Posterior cingulate gyrus (tissue), 11 donors: ENCODE measurements around the gene ARMC7.
"Not testable (repeated sequence)": the region's sequence is repeated elsewhere in the genome, so short reads cannot be mapped to it uniquely, and the experiment has no call there.

Experiments used
- DNase-seq, 10 donors: peaks; one replicate each; pipeline versions ENCODE4 v3.0.0 to v3.0.0-alpha.2; 2020 to 2021; ENCODE audit warnings: mixed read lengths in 3 of 10
- intact Hi-C: fragments of 100-400 bp; cut with DNase I; formaldehyde crosslinking; loops from one replicate; pipeline ENCODE4 v1.15.1; 2023

The ARMC7 gene

DNA sequence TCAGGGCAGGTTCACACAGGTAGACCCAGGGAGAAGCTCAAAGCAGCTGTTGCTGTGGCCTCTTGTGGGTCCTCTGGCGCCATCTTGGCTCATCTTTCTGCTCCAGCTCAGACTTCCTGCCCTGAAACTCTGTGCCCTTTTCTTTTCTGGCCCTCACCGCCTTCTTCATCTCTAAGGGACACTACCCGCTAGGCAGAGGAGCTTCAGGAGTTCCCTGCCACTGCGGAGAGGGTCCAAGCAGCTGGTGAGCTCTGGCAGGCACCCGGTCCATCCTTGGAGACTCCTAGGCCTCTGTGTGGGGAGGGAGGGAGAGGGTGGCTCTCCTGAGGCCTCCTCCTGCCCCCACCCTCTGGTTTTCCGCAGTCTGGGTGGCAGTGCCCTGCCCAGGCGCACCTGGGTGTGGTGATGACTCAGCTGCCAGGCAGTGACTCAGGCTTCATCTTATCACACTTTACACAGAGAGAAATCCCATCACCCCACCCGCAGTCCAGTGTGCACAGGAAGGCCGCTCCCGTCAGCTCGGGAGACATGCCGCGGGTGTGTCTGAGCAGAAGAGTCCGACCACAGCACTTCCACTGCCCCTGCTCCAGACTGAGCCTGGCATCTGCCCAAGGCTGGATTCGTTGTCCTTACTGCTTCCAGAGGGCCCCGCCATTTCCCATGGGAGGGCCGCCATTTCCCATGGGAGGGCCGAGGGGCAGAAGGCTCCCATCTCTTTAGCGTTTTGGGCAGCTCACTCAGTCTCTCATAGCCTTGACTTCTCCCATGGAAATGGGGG, 14.5 kb downstream of the ARMC7 start:
- DNase-seq: peak in 6 of 10 donors; percentile 19 to 86 (median 58)
- intact Hi-C loops: no loop called here

DNA sequence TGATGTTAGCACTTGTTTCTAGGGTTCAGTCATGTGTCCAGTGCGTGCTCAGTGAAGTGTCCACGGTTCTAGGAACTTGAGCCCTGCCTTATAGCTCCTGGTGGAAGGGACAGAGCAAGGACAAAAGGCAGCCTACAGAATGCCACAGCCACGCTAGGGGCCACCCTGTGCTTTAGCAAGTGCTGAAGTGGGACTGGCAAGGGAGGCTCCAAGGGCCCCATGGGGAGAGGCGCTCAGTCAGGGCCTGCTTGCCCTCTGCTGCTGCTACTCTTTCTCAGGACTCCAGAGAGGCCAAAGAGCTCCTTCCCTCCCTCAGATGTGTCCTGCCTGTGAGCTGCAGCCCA, 15.0 kb downstream of the ARMC7 start:
- peak in 2 of 10 donors; percentile 39 to 41 for DNase-seq
- intact Hi-C loops: no loop called here

DNA sequence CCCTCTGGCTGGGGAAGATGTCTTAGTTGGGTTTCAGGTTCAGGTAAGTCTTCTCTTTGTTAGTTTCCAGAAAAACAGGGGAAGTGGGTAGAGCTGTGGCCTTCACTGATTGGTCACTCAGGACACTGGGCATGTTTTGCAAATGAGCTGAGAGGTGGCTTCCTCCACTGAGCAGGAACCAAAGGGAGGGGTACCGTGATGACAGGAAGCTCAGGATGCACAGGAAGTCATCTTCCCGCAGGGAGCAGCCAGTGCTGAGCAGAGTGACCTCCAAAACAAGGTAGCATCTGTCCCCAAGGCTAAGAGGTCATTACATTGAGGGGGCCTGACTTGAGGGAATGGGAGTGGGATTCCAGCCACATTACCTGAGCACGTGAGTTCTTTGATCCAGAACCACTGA, 16.2 kb downstream of the ARMC7 start:
- intact Hi-C loops: no loop called here
- DNase-seq: peak in 2 of 10 donors; percentile 23 to 28

DNA sequence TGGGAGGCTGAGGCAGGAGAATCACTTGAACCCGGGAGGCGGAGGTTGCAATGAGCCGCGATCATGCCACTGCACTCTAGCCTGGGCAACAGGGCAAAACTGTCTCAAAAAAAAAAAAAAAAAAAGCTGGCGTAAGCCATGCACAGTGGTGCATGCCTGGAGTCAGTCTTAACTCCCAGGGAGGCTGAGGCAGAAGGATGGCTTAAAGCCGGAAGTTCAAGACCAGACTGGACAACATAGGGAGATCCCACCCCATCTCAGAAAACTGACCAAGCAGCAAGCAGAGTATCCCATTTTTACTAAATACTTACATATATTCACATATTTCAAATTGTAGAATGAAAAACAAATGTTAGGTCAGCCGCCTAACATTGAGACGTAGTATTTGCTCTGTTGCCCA, 17.2 kb downstream of the ARMC7 start:
- intact Hi-C loops: no loop called here
- peak in 1 of 10 donors; percentile 40 for DNase-seq

DNA sequence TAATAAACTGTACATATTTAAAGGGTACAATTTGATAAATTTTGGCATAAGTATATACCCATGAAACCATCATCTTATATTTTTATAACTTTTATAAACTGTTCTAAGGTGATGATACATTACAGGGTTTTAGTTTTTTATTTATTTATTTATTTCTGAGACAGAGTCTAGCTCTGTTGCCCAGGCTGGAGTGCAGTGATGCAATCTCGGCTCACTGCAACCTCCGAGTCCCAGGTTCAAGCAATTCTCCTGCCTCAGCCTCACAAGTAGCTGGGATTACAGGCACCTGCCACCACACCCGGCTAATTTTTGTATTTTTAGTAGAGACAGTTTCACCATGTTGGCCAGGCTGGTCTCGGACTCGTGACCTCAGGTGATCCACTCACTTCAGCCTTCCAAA, 18.2 kb downstream of the ARMC7 start:
- DNase-seq, intact Hi-C loops: not testable (repeated sequence)

DNA sequence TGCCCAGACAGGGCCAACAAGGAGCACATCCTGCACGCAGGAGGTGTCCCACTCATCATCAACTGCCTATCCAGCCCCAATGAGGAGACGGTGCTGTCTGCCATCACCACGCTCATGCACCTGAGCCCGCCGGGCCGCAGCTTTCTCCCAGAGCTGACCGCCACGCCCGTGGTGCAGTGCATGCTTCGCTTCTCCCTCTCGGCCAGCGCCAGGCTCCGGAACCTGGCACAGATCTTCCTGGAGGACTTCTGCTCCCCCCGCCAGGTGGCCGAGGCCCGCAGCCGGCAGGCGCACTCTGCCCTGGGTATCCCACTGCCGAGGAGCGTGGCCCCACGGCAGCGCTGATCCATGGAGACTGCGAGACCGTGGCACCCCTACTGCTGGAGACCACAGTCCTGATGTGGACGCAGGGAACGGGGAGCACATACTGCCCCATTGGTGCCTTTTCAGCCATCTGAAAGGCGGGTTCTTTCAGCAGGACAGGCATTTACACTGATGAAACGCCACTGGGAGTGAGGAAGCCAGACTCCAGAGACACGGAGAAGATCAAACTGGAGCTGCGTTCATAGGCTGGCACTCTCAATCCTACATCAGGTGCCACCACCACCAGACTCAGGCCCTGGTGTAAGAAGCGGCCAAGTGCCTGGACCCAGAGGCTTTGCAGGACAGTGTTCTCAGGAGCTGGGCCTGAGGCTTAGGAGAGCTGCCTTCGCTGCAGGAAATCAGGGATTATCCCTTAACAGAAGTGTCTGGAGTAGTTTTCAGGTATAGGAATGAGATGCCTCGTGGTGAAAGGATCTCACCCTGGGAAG, 19.1 kb downstream of the ARMC7 start:
- DNase-seq: peak in 3 of 10 donors; percentile 37 to 77 (median 72)
- intact Hi-C loops: no loop called here

DNA sequence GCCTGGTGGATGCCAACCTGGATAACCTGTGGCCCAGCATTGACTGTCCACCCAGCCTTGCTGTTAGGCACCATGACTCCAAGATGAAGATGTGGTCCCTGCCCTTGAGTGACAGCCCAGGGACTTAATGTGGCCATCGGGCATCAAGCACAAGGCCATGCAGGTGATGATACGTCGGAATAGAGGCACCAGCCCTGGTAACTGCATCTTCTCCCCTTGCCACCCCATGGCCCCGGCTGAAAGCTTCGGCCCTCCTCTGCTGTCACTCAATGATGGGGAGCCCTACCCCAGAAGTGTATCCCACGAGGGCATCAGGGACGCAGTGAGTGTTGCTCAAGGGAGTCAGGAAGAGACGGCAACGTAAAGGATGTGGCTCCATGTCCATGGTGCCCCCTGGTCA, 19.8 kb downstream of the ARMC7 start:
- intact Hi-C loops: no loop called here
- peak in 3 of 10 donors; percentile 23 to 54 (median 50) for DNase-seq

DNA sequence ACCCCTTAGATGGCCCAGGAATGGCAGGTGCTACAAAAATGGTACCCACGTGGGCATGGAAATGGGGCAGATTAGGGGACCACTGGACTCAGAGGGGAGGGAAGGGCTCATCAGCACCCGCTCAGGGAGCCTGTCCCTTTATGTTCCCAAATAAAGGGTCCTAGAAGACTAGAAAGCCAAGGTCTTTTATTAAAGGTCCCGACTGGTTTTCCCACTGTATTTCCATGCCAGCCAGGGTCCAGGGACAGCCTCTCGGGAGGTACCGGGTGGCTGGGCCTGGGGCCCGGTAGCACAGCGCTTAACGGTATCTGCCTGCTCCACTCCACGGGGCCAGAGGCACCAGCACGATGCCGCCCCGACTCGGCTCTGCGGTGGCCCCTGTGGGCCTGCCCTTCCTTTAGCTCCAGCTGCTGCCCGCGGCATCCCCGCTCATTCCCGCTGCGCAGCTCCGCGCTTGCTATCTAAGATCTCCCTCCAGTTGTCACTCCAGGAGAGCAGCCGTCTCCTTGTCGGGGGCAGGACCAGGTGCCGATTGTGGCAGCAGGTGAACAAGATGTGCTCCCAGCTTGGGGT, 20.4 kb downstream of the ARMC7 start:
- DNase-seq: peak in 2 of 10 donors; percentile 73 to 82
- intact Hi-C loops: loop anchor here (2.0 kb wide), 1 partner anchor 15 kb away; no protein-coding TSS in a partner anchor

DNA sequence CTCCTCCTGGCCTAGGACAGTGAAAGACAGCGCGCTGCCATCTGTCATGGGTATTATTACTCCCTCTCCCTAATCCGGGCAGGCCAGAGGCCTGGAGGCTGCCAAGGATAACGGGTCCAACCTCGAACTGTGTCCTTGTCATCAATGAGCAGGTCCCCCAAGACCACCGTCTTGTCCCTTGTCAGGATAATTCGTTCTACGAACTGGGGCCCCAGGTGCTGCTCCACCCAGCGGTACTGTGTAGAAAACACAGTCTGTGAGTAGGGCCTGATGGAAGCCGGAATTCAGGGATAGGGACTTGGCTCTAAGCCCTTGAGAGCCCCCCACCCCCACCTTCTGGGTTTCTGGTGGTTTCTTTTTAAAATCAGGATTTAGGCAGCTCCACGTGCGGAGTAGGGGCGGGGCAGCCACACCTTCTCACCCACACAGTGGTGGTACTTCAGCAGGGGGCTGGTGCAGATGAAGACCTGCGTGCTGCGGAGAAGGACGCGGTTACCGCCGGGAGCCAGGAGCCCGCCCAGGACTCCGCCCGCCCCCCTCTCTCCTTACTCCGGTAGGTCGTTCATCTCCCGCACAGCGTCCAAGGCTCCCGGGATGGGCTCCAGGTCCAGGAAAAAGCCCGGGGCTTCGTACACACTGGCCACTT, 21.0 kb downstream of the ARMC7 start:
- DNase-seq: peak in 6 of 10 donors; percentile 23 to 87 (median 54)
- intact Hi-C loops: loop anchor here (2.0 kb wide), 1 partner anchor 16 kb away; no protein-coding TSS in a partner anchor

DNA sequence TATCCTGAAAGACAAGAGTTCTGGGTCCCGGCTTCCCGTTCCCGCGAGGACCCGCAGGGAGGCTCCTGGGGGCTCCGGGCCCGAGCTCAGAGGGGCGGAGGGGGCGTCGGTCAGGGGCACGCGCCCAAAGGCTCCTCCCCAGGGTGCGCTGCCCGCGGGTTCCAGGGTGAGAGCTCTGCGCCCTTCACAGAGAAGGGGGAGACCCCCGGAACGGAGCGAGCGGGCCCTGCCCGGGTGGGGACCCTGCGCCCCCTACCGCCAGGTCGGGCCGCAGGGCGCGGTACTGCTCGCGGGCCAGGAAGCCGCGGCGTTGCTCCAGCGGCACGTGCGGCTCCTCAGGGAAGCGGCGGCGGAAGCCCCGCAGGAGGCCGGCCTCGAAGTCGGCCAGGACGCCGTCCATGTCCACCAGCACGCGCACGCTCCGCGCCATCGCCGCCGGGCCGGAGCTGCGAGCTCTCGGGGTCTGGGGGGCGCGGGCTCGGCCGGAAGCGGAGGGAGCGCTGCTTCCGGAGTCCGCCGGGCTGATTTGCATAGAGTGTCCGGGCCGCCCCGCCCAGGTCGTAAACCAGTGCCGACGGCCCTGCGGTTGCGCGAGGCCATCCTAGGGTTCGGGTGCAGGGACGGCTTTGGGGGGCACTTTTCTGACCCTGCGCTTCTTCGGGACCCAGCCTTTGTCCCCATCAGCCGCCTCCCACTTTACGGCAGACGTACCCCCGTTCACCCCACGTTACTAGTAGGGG, 21.7 kb downstream of the ARMC7 start, which contains the start of gene NT5C:
TSS of gene NT5C (minus strand) at position 465 of the 740 bp plus-strand sequence. CDS start at position 430, 35 bp downstream.
- DNase-seq: peak; percentile 49 to 96 (median 70)
- intact Hi-C loops: loop anchor here (2.0 kb wide), 1 partner anchor 17 kb away; no protein-coding TSS in a partner anchor

DNA sequence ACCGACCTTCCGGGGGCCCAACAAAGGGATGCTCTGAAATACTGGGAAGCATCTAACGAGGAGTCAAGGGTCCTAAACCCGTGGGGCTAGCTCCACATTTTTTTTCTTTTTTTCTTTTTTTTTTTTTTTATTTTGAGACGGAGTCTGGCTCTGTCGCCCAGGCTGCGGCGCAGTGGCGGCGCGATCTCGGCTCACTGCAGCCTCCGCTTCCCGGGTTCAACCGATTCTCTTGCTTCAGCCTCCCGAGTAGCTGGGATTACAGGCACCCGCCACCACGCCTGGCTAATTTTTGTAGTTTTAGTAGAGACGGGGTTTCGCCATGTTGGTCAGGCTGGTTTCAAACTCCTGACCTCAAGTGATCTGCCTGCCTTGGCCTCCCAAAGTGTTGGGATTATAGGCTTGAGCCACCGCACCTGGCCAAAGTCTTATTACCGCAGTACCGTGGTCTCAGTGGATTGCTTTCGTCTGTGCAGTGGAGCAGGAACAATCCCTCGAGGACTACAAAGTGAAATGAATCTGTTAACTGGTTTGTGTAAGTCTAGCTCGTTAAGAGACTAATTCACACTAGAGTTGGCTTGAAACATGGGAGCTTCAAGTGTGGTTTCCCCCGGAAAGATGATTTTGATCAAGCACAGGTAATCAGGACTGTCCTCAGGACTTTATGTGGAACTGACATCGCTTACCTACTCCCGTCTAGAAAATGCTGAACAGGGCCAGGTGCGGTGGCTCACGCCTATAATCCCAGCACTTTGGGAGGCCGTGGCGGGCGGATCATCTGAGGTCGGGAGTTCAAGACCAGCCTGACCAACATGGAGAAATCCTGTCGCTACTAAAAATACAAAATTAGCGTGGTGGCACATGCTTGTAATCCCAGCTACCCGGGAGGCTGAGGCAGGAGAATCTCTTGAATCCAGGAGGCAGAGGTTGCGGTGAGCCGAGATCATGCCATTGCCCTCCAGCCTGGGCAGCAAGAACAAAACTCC, 22.5 kb downstream of the ARMC7 start:
- peak in 3 of 10 donors; percentile 37 to 55 (median 40) for DNase-seq
- intact Hi-C loops: not testable (repeated sequence)

DNA sequence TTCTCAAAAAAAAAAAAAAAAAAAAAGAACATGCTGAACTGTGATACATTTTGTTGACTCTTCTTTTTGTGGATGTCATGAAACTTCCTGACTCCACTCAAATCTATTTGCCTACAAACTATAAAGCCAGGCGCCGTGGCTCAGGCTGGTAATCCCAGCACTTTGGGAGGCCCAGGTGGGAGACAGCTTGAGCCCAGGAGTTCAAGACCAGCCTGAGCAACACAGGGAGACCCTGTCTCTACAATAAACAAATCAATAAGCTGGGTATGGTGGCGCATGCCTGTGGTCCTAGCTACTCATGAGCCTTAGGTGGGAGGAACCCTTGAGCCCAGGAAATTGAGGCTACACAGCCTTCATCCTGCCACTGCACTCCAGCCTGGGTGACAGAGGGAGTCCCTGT, 23.2 kb downstream of the ARMC7 start:
- intact Hi-C loops: no loop called here
- peak in 3 of 10 donors; percentile 35 to 56 (median 52) for DNase-seq

DNA sequence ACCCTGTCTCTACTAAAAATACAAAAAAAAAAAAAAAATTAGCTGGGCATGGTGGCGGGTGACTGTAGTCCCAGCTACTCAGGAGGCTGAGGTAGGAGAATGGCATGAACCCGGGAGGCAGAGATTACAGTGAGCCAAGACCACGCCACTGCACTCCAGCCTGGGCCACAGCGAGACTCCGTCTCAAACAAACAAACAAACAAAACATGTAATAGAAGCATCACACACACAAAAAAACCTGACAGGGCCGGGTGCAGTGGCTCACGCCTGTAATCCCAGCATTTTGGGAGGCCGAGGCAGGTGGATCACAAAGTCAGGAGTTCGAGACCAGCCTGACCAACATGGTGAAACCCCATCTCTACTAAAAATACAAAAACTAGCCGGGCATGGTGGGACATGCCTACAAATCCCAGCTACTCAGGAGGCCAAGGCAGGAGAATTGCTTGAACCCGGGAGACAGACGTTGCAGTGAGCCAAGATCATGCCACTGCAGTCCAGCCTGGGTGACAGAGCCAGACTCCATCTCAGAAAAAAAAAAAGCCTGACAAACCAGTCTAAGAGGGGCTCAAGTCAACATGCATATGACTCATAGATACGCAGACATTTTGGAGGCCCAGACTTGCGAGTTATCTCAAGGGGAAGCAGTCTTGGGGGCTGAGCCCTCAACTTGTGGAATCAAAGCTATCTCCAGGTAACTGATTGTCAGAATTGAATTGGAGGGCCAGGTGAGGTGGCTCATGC, 24.0 kb downstream of the ARMC7 start:
- intact Hi-C loops: not testable (repeated sequence)
- DNase-seq: peak in 3 of 10 donors; percentile 31 to 54 (median 42)

DNA sequence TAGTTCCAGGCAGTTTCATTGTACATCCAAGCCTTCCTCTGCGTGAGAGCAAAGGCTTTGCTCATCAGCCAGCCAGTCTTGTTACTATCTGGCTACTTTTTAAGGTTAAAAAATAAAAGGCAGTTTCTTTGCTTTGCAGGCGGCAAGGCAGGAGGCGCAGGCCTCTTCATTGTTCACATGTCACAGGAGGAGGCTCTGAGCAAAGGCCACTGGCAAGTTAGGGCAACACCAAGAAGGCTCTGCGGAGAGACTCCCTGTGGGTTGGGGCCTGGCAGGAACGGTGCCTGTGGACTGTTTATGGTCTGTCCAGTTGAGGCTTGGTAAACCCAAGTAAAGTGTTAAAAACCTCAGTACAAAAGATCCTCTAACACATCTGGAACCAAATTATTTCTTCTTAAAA, 25.7 kb downstream of the ARMC7 start:
- DNase-seq: peak in 2 of 10 donors; percentile 39 to 51
- intact Hi-C loops: no loop called here

DNA sequence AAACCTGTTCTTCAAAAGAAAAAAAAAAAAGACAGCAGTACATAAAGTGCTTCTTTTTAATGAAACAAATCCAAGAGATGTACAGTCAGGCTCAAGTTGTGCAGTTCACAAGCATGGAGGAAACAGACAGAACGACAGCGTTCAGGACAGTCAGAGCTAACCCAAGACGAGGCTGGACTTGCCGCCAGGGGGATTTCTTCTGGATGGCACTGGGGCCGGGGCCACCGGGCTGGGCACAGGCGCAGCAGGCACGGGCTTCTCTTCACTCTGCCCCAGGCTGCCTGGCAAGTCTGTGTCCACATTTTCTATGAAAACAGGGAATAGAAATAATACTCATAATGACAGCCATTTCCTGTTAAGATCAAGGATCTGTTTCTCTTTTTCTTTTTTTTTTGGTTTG, 26.2 kb downstream of the ARMC7 start:
- DNase-seq: peak in 2 of 10 donors; percentile 36 to 56
- intact Hi-C loops: no loop called here

DNA sequence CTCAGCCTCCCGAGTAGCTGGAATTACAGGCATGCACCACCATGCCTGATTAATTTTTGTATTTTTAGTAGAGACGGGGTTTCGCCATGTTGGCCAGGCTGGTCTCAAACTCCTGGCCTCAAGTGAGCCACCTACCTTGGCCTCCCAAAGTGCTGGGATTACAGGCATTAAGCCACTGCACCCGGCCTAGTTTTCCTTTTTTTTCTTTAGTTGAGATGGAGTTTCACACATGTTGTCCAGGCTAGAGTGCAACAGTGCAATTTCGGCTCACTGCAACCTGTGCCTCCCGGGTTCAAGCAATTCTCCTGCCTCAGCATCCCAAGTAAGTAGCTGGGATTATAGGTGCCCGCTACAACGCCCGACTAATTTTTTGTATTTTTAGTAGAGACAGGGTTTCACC, 28.0 kb downstream of the ARMC7 start:
- peak in 2 of 10 donors; percentile 6 to 13 for DNase-seq
- intact Hi-C loops: not testable (repeated sequence)

DNA sequence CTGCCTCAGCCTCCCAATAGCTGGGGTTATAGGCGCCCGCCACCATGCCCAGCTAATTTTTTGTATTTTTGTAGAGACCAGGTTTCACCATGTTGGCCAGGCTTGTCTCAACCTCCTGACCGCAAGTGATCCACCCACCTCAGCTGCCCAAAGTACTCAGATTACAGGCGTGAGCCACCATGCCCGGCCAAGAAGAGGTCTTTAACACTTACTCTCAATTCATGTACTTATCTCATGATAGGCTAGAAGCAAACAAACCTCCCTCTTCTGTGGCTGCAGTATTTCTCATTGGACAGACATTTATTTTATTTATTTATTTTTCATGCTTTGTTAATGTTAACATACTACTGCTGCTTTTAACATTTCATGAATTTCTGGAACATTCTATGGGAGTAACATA, 28.8 kb downstream of the ARMC7 start:
- peak in 1 of 10 donors; percentile 49 for DNase-seq
- intact Hi-C loops: no loop called here
